Stimulated activated CD4-positive, alpha-beta T cell treated with anti-CD3 and anti-CD28 coated beads, TNF-alpha, amount 100 ng/mL, for 4 hours (primary cell): ENCODE measurements around the gene OR52K1.
"Not testable (repeated sequence)": the region's sequence is repeated elsewhere in the genome, so short reads cannot be mapped to it uniquely, and the experiment has no call there.

Source experiments
- DNase-seq, 3 experiments: peaks; one replicate each; pipeline ENCODE4 v3.0.0-alpha.2; 2020; ENCODE audit warnings: low read depth in 3 of 3

Gene OR52K1

DNA sequence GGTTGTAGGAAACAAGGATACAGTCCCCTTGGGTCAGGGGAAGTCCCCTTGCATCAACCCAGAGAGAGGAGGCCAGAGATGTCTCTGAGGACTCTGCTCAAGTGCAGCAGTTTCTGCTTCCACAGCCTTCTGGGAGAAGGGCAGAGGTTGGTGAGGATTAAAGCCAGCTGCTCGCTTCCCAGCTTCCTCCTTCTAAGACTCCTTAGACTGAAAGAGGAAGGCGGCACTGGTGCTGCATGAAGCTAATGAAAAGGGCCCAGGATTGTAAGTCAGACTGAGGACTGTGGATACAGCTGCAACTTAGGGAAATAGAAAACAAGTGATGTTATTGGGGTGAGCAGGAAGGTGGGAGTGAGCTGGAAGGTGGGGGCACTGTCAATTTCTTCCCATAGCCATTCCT lies at the start of gene OR52K1:
OR52K1 (plus strand) TSS at position 202 of the 400 bp plus-strand sequence. CDS start 6,255 bp downstream, outside the sequence.
- no peak for DNase-seq

DNA sequence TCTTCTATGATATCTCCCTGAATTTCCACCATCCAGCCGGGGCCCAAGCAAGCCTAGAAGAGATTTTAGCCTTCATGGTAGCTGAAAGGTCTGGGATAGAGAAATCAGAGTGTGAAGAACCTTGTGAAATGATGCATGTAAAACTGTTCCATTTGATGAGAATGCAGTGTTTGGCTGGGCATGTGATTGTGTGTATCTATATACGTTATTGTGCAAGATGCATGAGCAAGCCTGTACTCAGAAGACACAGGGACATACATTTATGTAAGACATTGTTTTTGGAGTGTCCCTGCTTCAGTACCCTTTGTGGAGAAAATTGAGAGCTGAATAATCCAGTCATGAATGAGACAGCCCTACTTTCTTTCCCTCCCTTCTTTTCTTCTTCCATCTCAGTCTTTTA lies 48.6 kb upstream of the OR52K1 start:
- no peak for DNase-seq

DNA sequence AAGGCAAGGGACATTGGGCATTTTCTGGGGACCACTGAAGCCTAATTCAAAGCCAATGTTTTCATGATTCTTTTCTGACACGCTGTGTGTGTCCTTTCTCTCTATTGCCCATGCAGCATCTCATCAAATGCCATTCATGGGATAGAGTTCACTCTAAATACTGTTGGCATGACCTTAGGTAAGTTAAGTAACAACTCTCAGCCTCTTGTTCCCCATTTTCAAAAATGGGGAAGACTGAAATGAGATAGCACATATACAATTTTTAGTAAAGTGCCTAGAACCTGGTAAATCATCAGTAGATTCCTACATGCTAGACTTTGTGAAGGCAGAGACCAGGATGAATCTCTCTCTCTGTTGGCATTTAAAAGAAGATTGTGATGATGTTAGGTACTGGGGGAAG lies 46.0 kb upstream of the OR52K1 start:
- no peak for DNase-seq

DNA sequence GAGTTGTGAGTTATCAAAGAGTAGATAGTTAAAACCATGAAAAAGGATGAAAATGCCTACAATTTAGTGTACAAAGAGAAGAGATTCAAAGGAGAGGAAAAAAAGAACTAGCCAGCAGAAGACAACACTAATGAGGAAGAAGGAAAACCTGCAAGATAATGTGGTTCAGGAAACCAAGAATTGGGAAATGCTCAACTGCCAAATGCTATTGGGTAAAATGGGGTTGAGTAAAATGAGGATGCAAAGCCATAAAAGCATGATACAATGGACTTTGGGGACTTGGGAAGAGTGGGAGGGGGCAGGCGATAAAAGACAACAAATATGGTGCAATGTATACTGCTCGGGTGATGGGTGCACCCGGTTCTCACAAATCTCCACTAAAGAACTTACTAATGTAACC lies 40.9 kb upstream of the OR52K1 start:
- no peak for DNase-seq

DNA sequence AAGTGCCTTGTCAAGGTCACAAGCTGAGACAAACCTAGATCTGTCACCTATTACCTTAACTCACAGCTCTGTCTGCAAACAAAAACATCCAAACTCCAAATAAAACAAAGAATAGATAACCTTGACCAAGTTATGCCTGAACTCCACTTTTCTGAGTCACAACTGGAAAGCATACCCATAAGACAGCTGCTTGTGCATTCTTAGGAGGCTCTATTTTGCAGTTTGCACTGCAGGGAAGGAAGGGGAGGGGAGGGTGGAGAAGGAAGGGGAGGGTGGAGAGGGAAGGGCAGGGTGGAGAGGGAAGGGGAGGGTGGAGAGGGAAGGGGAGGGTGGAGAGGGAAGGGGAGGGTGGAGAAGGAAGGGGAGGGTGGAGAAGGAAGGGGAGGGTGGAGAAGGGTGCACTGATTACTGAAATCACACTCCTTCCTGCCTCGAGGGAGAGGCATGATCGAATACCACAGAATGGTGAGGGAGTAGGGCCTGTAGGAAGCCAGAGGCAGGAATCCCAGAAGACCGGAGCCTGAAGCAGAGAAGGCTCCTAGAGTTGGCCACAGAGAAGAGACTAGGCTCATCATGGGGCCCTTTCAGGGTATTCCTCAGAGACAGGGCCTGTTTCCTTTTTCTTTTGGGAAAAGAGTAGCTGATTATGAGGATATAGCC lies 39.1 kb upstream of the OR52K1 start:
- DNase-seq = no peak

DNA sequence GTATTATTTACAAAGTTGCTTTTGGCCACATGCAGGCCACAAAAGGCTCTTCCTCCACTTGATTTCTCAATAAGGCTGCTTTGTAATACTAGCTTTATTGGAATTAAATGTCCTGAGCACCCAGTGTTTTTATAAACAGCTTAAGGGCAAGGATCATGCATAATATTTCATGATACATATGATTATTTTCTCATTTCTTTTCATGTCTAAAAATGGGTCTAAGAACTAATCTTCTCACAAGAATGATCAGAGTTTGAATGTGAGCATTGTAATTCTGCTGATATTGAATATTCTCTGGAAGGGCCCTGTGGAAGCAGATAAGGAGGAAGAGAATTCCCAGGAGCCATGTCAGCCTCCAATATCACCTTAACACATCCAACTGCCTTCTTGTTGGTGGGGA lies 33.5 kb upstream of the OR52K1 start, which contains the start of gene OR52K2:
OR52K2 (plus strand) TSS at position 301 of the 400 bp plus-strand sequence; CDS start at position 346, 45 bp downstream.
- no peak for DNase-seq

DNA sequence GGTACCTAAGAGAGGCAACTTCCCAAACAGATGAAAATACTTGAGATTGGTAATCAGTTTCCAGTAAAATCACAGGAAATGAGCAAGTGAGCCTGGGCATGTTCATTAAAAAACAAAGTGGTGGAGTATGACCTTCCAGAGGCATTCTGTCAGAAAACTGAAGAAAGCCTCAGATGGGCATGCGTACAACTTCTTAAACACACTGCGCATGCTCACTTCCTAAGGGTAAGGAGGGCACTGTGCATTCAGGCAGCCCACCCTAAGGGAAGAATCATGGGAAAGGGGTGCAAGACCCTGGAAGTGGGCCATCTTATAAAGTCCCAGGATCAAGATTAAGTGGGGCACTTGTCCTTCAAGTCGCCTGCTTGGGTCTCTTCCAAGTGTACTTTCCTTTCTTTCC lies 29.3 kb upstream of the OR52K1 start:
- no peak for DNase-seq

DNA sequence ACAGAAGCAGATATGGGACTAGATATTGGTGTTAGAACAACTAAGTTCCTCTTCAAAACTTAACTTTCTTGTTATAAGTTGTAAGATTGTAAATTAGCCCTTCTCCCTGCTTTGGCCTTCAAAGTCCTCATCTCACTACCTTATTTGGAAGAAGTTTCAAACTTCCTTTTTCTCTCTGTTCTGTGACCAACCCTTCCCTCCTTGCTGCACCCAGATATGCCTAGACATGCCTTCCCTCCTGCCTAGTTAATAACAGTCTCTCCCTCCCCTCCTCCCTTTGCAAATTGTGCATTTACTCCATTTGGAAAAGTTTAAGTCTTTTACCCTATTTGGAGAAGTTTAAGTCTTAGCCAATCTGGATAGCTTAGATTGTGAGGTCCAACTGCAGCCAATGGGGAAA lies 28.4 kb upstream of the OR52K1 start:
- no peak for DNase-seq

DNA sequence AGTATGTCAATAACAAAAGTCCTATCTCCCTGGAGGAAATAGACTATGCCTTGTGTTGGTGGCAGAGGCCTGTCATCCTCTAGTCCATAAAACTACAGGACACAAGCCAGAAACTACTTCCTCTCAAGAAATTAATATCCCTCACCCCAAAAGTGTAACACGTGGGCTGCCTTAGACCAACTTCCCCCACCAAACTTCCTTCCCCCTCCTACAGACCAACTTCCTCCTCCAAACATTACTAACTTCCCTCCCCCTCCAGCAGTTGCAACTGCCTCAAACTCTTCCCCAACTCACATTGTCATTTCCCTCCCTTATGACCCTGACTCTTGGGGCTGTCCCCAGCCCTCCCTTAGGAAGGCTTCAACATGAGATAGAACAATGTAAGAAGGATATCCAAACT lies 27.0 kb upstream of the OR52K1 start:
- no peak for DNase-seq

DNA sequence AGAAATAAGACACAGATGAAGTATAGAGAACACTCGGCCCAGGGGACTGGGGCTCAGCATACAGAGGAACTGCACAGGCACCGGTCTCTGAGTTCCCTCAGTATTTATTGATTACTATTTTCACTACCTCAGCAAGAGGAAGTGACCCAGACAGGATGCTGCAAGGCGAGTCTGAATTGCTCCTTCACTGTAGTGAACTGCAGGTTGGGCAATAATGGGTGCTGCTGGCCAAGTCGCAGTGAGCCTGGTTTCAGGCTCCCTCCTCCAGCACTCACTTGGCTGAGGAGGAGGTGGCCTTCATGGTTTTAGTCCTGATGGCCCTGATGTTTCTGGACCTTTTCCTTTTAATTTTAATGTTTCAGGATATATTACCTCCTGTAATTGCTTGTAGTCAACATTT lies 22.9 kb upstream of the OR52K1 start:
- no peak for DNase-seq

DNA sequence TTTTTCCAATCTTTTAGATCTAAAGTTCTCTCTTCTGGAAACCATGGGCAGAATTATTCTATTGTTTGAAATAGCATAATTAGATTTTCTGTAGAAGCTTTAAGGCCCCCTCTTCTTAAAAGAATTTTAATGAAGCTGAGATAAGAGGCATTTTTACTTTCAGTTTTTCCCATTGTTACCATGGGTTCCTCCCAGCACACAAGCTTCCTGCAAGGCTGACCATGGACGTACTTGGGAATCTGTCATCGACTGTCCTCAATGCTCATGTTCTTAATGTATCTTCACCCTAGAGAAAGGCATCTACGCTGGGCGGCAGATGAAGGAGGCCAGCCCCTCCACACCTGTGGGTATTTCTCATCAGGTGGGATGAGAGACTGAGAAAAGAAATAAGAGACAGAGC lies 22.3 kb upstream of the OR52K1 start:
- DNase-seq = no peak

DNA sequence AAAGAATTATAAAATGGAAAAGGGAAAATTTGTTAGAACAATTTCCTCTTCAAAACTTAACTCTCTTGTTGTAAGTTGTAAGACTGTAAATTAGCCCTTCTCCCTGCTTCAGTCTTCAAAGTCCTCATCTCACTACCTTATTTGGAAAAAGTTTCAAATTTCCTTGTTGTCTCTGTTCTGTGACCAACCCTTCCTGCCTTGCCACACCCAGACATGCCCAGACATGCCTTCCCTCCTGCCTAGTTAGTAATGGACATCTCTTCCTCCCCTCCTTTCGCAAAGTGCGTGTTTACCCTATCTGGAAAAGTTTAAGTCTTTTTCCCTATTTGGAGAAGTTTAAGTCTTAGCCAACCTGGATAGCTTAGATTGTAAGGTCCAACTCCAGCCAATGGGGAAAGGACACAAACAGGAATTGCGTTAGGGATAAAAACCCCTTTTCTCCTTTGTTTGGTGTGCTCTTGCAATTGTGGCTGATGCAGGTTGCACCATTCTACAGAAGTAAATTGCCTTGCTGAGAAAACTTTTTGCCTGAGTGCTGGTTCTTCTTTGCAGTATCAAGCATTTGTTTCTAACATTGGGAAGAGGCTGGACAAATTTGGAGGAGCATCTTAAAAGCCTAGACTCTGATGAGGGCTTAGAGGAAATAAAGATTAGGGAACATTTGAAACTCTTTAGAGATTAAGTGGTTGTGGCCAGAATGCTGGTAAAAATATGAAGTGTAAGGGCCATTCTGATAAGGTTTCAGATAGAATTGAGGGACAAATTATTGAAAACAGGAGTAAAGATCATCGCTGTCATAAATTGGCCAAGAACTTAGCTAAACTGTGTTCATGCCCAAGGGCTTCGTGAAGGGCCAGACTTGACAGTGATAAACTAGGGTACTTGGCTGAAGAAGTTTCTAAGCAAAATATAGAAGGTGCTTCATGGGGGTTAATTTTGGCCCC lies 18.0 kb upstream of the OR52K1 start:
- DNase-seq = no peak

DNA sequence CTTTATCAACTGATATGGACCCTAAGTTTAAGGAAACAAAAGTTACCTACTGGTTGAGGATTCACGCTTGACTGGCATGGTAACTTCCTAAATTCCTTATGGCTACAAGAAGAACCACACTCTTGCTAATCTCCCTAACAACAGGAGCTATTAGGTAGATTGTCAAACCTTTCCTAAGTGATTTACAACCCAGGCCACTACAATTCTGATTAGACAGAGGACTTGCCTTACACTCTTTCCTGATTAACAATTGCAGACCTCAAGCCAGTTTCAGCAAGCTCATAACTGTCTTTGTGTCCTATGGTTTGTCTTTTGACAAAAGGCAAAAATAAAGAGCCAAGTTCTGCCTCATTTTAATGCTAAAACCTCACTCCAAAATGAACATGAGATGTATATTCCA lies 17.0 kb upstream of the OR52K1 start:
- no peak for DNase-seq

DNA sequence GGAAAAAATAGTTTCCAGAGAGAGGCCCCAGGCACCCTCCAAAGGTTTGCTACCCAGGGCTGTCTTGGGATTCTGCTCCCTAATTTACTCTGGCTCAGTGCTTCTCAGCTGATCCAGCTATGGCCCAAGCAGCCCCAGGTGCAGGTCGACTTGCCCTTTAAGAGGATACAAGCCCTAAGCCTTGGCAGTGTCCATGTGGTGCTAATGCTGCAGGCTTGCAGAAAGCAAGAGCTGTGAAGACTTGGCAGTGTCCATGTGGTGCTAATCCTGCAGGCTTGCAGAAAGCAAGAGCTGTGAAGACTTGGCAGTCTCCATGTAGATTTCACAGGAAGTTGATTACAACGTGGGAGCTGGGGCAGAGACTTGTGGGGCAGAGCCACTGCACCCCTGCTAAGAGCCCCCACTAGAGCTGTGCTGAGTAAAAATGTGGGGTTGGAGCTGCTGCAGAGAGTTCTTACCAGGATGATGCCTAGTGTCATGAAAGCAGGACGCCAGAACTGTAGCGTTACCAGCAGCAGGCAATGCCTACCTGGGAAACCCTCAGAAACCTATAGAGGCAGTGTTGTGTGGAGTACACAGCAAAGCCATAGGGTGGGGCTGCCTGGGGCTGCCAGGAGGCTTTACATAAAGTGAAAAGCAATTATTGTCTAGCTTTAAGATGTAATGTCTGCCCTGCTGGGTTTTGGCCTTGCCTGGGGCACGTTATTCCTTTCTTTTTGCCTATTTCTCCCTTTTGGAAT lies 16.1 kb upstream of the OR52K1 start:
- no peak for DNase-seq

DNA sequence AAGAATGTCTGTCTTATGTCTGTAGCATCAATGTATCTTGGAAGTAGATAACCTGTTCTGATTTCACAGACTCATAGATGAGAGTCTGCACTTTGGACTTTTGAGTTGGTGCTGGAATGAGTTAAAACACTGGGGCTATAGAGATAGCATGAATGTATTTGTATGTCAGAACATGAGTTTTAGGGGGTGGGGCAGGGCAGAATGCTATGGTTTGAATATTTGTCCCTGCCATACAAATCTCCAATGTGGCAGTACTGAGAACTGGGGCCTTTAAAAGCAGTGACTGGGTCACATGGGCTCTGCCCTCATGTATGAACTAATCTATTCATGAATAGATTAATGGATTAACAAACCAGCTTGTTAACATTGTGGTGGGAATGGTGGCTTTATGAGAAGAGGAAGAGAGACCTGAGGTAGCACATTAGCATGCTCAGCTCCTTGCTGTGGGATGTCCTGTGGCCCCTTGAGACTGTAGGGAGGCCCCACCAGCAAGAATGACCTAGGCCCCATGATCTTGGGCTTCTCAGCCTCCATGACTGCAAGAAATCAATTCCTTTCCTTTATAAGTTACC lies 15.5 kb upstream of the OR52K1 start:
- no peak for DNase-seq

DNA sequence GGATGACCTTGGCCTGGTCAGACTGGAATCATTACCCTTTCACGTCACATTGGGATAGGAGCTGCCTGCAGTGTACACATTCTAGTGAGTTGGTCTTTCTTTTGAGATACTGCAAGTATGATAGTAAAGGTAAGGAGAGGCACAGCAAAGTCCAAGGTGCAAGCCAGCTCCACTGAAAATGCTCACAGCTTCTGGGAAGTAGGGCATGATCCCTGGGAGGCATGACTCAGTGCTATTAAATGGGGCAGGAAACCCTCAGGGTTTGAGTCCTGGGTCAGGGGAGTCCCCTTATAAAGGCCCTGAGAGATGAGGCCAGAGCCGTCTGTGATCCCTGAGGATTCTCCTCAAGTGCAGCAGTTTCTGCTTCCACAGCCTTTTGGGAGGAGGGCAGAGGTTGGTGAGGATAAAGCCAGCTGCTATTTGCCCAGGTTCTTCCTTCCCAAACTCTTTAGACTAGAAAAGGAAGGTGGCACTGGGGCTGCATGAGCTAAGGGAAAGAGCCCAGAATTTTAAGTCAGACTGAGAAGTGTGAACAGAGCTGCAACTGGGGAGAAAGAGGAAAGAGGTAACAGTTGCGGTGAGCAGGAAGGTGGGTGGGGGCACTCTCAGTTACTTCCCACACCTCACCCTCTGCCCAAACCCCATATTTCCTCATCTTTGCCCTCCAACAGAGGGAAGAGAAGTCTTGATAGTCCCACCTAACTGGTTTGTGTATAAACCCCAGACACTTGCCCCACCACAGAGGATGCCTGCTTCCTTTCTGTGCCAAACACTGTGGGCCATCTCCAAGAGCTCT lies 14.4 kb upstream of the OR52K1 start:
- no peak for DNase-seq

DNA sequence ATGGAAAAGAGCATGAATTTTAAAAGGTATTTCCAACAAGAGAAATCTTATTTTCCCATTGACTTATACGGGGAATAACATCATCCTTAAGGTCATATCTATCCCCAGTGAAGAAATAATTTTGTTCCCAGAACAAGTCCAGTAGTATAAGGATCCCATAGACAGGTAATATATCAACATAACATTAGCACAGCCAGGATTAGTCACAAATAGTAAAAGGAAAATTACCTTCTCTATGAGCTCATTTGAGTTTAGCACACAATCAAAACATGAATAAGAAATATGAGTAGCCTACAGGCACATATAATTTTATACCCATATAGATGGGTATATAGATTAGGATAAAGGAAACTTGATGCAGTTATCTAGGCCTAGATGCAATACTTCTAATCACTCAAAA lies 2.8 kb upstream of the OR52K1 start:
- no peak for DNase-seq

DNA sequence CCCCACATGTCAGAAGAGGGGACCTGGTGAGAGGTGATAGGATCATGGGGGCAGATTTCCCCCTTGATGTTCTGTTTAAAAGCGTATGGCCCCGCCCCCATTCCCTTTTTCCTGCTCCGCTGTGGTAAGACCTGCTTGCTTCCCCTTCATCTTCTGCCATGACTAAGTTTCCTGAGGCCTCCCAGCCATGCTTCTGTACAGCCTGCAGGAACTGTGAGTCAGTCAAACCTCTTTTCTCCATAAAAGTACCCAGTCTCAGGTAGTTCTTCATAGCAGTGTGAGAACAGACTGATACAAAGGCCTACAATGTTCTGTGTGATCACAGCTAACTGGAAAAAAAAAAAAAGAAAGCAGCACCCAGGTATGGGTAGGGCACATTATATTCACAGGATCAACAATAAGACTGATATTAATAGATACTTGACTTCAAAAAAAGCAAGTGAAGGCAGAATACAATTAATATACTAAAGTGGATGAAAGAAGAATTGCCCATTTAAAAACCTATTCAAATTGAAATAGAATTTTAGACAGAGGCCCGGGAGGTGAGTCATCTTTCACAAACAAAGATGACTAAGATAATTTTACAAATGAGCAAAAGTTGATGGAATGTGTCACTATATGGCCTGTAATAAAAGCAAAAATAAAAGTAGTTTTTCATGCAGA lies 1.7 kb upstream of the OR52K1 start:
- no peak for DNase-seq

DNA sequence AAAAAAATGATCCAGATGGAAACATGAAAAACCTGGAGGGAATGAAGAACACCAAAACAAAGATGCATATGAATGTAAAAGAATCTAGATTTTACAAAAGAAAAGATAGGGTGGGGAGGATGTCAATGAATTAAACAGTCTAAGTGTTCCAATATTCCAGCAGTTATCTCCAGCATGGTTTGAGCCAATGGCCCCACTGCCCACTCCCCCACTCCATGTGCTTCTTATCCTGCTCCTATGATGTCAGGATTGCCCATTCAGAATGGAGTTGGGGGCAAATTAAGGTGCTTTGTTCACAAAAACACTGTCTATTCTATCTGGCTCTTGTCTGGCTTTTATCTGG lies 1.2 kb upstream of the OR52K1 start:
- no peak for DNase-seq

DNA sequence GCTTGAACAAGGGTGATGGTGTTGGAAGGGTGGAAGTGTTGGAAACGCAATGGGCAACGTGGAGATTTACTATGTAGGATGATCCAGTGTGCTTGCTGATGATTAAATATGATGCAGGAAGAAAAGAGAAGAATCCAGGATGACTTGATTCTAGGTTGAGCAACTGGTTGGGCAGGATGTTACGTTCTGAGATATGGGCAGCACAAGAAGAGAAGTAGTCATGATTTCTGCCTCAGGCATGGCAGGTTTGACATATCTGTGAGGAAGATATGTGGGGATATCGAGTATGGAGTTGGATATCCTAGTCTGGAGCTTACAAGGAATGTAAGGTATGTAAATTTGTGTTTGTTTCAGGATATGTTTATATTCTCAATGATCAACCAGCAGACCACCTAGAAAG lies 1.9 kb downstream of the OR52K1 start:
- DNase-seq = no peak

DNA sequence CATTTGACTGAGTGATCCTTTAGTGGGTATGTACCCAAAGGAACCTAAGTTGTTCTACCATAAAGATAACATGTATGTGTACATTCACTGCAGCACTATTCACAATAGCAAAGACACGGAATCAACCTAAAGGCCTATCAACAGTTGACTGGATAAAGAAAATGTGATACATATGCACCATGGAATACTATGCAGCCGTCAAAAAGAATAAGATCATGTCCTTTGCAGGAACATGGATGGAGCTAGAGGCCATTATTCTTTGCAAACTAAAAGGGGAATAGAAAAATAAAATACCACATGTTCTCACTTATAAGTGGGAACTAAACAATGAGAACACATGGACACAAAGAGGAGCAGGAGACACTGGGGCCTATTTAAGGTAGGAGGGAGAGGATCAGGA lies 9.0 kb downstream of the OR52K1 start:
- not testable (repeated sequence) for DNase-seq
